B cell (primary cell): ENCODE data around the gene FGF11. TPM values are rescaled to one million over a fixed set of nuclear protein-coding genes. Genes with fewer than 3 reads are reported as not detected.
A peak's percentile ranks its signal among the peaks of the same experiment; 100 is the strongest.

Source experiments
- ATAC-seq: fragments of 200-7000 bp; cut with Tn5 transposase; one replicate; pipeline ENCODE4 v1.10.0; 2021; ENCODE audit warnings: low read depth, mild to moderate bottlenecking, moderate number of reproducible peaks, moderate library complexity
- CTCF ChIA-PET: fragments of 350-600 bp; sonication (Branson Sonifier 250); formaldehyde crosslinking; loops from one replicate; lab custom pipeline; 2021; ENCODE audit warnings: antibody characterized with exemption, inconsistent platforms; lab: Charles Lee
- POLR2A ChIA-PET: fragments of 350-600 bp; sonication (Branson Sonifier 250); formaldehyde crosslinking; loops from one replicate; lab custom pipeline; 2021; ENCODE audit warnings: antibody characterized with exemption; lab: Charles Lee
- DNase-seq: peaks from one replicate; pipeline ENCODE4 v3.0.0; 2013
- H2AFZ ChIP-seq: 2 replicates; pipeline ENCODE4 v1.6.1; 2012; ENCODE audit warnings: mild to moderate bottlenecking, low read depth, low read length; ENCODE audit not compliant: insufficient read depth, poor library complexity, severe bottlenecking
- H3K27ac ChIP-seq, 2 donors: 1 replicate in 1 of 2; 2 replicates in 1 of 2; pipeline ENCODE4 v1.5.1; 2012 to 2013; ENCODE audit warnings: low read length in 2 of 2, mild to moderate bottlenecking in 2 of 2, moderate library complexity in 1 of 2
- H3K27me3 ChIP-seq, 4 experiments: fragments of 200-600 bp in 1 of 4; sonication (generic) in 1 of 4; replicated peaks in 1 of 4; 1 replicate in 2 of 4; 2 replicates in 2 of 4; pipeline versions ENCODE4 v1.6.1 to v1.7.0; 2013 to 2016; ENCODE audit warnings: low read length in 3 of 4, mild to moderate bottlenecking in 2 of 4, mixed read lengths in 1 of 4, moderate library complexity in 1 of 4; ENCODE audit not compliant: insufficient read depth in 4 of 4, control insufficient read depth in 3 of 4; ENCODE audit errors: control extremely low read depth in 1 of 4
- H3K36me3 ChIP-seq, 2 experiments: replicated peaks in 1 of 2; 1 replicate in 1 of 2; 2 replicates in 1 of 2; pipeline versions ENCODE4 v1.6.1 to v1.7.1; 2013; ENCODE audit warnings: low read length in 1 of 2; ENCODE audit not compliant: insufficient read depth in 2 of 2, control insufficient read depth in 1 of 2; ENCODE audit errors: control extremely low read depth in 1 of 2, extremely low read depth in 1 of 2
- H3K4me1 ChIP-seq, 2 donors: fragments of 200-600 bp in 1 of 2; sonication (generic) in 1 of 2; 1 replicate in 1 of 2; 2 replicates in 1 of 2; pipeline versions ENCODE4 v1.5.1 to v1.6.1; 2013 to 2017; ENCODE audit warnings: low read length in 2 of 2; ENCODE audit not compliant: control insufficient read depth in 2 of 2, insufficient read depth in 2 of 2
- H3K4me2 ChIP-seq: replicated peaks from 2 replicates; pipeline ENCODE3; 2012; ENCODE audit warnings: mild to moderate bottlenecking, low read depth, low read length; ENCODE audit not compliant: poor library complexity, severe bottlenecking
- H3K4me3 ChIP-seq, 5 experiments: fragments of 200-600 bp in 1 of 5; sonication (generic) in 1 of 5; 1 replicate in 3 of 5; 2 replicates in 2 of 5; pipeline versions ENCODE4 v1.5.1 to v1.7.0; 2011 to 2016; ENCODE audit warnings: low read length in 4 of 5, mild to moderate bottlenecking in 4 of 5, low read depth in 2 of 5, control low read depth in 1 of 5, moderate library complexity in 1 of 5; ENCODE audit not compliant: insufficient read depth in 1 of 5; ENCODE audit errors: control extremely low read depth in 1 of 5, extremely low read depth in 1 of 5
- H3K79me2 ChIP-seq: fragments of 200-600 bp; sonication (generic); one replicate; pipeline ENCODE4 v1.6.0; 2016; ENCODE audit warnings: low read length; ENCODE audit not compliant: control insufficient read depth, insufficient read depth
- H3K9ac ChIP-seq: fragments of 200-600 bp; sonication (generic); 2 replicates; pipeline ENCODE4 v1.6.1; 2017; ENCODE audit warnings: mild to moderate bottlenecking, low read length, moderate library complexity
- H3K9me3 ChIP-seq, 3 donors: one replicate each; pipeline versions ENCODE4 v1.6.1 to v1.7.1; 2013; ENCODE audit warnings: low read length in 2 of 3; ENCODE audit not compliant: control insufficient read depth in 2 of 3, insufficient read depth in 1 of 3; ENCODE audit errors: control extremely low read depth in 1 of 3
- H4K20me1 ChIP-seq: 2 replicates; pipeline ENCODE4 v1.6.0; 2012; ENCODE audit warnings: mild to moderate bottlenecking, low read length; ENCODE audit not compliant: insufficient read depth, control insufficient read depth, poor library complexity, severe bottlenecking
- H3K27ac Mint-ChIP-seq: one replicate; pipeline ENCODE4 v1.8.0; 2021; ENCODE audit warnings: mixed read lengths
- H3K27me3 Mint-ChIP-seq: one replicate; pipeline ENCODE4 v1.8.0; 2021; ENCODE audit warnings: mixed read lengths
- H3K4me1 Mint-ChIP-seq: one replicate; pipeline ENCODE4 v1.8.0; 2021; ENCODE audit warnings: mixed read lengths
- H3K4me3 Mint-ChIP-seq: one replicate; pipeline ENCODE4 v1.8.0; 2021; ENCODE audit warnings: mixed read lengths
- H3K9me3 Mint-ChIP-seq: one replicate; pipeline ENCODE4 v1.8.0; 2022; ENCODE audit warnings: mixed read lengths; ENCODE audit not compliant: insufficient read depth
- CTCF ChIP-seq: fragments of 200-600 bp; IDR thresholded peaks from one replicate; pipeline ENCODE4 v1.8.0; 2022; ENCODE audit warnings: antibody characterized with exemption, mild to moderate bottlenecking
- EZH2 ChIP-seq: IDR thresholded peaks from 2 replicates; pipeline ENCODE4 v1.6.1; 2012; ENCODE audit warnings: borderline replicate concordance, low read depth, mild to moderate bottlenecking, moderate library complexity, low read length; ENCODE audit not compliant: insufficient read depth, poor library complexity, severe bottlenecking
- WGBS: methylation state at CpG from one replicate; pipeline ENCODE4 v1.1.5; 2013; ENCODE audit warnings: missing lambda C conversion rate; ENCODE audit not compliant: insufficient coverage; 5-methylcytosine and 5-hydroxymethylcytosine counted together
- intact Hi-C: fragments of 100-400 bp; cut with micrococcal nuclease; formaldehyde crosslinking; loops from one replicate; pipeline ENCODE4 v1.10.0; 2022
- polyA plus RNA-seq: library from polyadenylated mRNA; depleted of rRNA; stranded (reverse); fragments of >200 nt; gene quantifications from 2 replicates; pipeline ENCODE4 v1.2.3, GENCODE V29; 2012
- total RNA-seq, 2 donors: library from RNA; stranded (reverse); fragments of 120-200 nt in 1 of 2; gene quantifications; 1 replicate in 1 of 2; 2 replicates in 1 of 2; pipeline versions ENCODE4 v1.2.3 to v1.2.4, GENCODE V29; 2013 to 2022

FGF11 gene
- total and polyA plus RNA-seq, 2 donors (not counting 1 experiment from before 2014, with no cell fraction given) = 2.7 to 4.6 TPM

GRCh38 chr17:7443499-7444485 is 4.5 kb downstream of the FGF11 start:
- H3K4me2 ChIP-seq = no peak overlapping the region
- ATAC-seq (no peak), DNase-seq (no peak)
- no peak for TF ChIP-seq CTCF
- no peak for TF ChIP-seq EZH2
- intact Hi-C loops = no loop called here
- no peaks in the 10 kb centered on the region for H3K9me3 Mint-ChIP-seq
- ChIA-PET POLR2A (interaction anchor here (0.5 to 2.0 kb wide), 8 partner anchors 9 to 165 kb away, joined by 3 to 8 read pairs (median 4); partner anchors contain the start of genes POLR2A and TMEM102), CTCF (interaction anchor here (0.5 to 3.8 kb wide), 10 partner anchors 8 to 189 kb away, joined by 3 to 17 read pairs (median 4); partner anchors contain the start of gene TMEM102)
- no peak overlapping the region for H2AFZ ChIP-seq
- no peak overlapping the region for H3K27ac ChIP-seq
- no peaks in the 10 kb centered on the region for H3K36me3 ChIP-seq
- peaks cover 44 to 52% of the 10 kb centered on the region in 2 donors for H3K4me1 ChIP-seq
- WGBS = 100% methylated on average over 4 of the region's 7 CpGs
- H3K4me3 Mint-ChIP-seq = peak overlapping the region; percentile 23
- peaks cover 38% of the 10 kb centered on the region for H3K4me1 Mint-ChIP-seq
- no peak overlapping the region for H3K27ac Mint-ChIP-seq
- no peak overlapping the region for H3K4me3 ChIP-seq
- H3K9ac ChIP-seq = no peak overlapping the region
- H3K27me3 Mint-ChIP-seq = peaks cover 75% of the 10 kb centered on the region
- peaks cover 20% of the 10 kb centered on the region for H4K20me1 ChIP-seq
- peaks cover 0 to 29% (median 0%) of the 10 kb centered on the region in 3 donors for H3K9me3 ChIP-seq
- peaks cover 0 to 88% (median 60%) of the 10 kb centered on the region in 4 experiments for H3K27me3 ChIP-seq
- H3K79me2 ChIP-seq = peaks cover 7% of the 10 kb centered on the region
